HepG2 (cell line): ENCODE measurements around the gene CACNA2D3.

Experiments
- CTCF ChIP-seq: sonication (generic); formaldehyde crosslinking; IDR thresholded peaks from 2 replicates; pipeline ENCODE4 v1.5.0; 2020; ENCODE audit warnings: mild to moderate bottlenecking, missing genetic modification reagents, moderate library complexity
- FOXK2 ChIP-seq: fragments of 450-650 bp; IDR thresholded peaks from 2 replicates; pipeline ENCODE4 v1.6.1; 2016
- HOXA7 ChIP-seq: sonication (generic); formaldehyde crosslinking; IDR thresholded peaks from 2 replicates; pipeline ENCODE4 v1.8.1; 2022; ENCODE audit warnings: mild to moderate bottlenecking, missing genetic modification reagents, moderate library complexity
- MAZ ChIP-seq, 2 experiments: sonication (generic) in 1 of 2; formaldehyde crosslinking in 1 of 2; IDR thresholded peaks; 2 replicates each; pipeline versions ENCODE4 v1.5.0 to v1.6.1; 2012 to 2020; ENCODE audit warnings: low read depth in 2 of 2, mild to moderate bottlenecking in 2 of 2, borderline replicate concordance in 1 of 2, improper control_type of control experiment in 1 of 2, low read length in 1 of 2, missing genetic modification reagents in 1 of 2, moderate library complexity in 1 of 2
- PREB ChIP-seq: sonication (generic); formaldehyde crosslinking; IDR thresholded peaks from 2 replicates; pipeline ENCODE4 v1.4.0; 2020; ENCODE audit warnings: missing genetic modification reagents

GRCh38 chr3:54717506-54717905 lies 595.2 kb downstream of the CACNA2D3 start:
- TF ChIP-seq HOXA7 (CRISPR knock-in tag) = no peak
- no peak for TF ChIP-seq FOXK2
- no peak for TF ChIP-seq PREB (CRISPR knock-in tag)
- TF ChIP-seq MAZ (IDR thresholded peaks at IDR 0.05; ENCODE audit: borderline replicate concordance, low read depth, low read length) = no peak
- TF ChIP-seq MAZ (CRISPR knock-in tag; IDR thresholded peaks at IDR 0.05; ENCODE audit: low read depth) = no peak
- no peak for TF ChIP-seq CTCF (CRISPR knock-in tag)
